HUES64 (cell line): ENCODE measurements around the gene SRCIN1.
"Not testable (repeated sequence)": the region's sequence is repeated elsewhere in the genome, so short reads cannot be mapped to it uniquely, and the experiment has no call there.

ENCODE experiments used
- H3K27ac ChIP-seq: 2 replicates; pipeline ENCODE4 v1.7.0; 2013; ENCODE audit warnings: low read depth, low read length, inconsistent platforms
- H3K27me3 ChIP-seq: 2 replicates; pipeline ENCODE4 v1.6.1; 2013; ENCODE audit warnings: mild to moderate bottlenecking, low read length; ENCODE audit not compliant: insufficient read depth
- H3K36me3 ChIP-seq: 2 replicates; pipeline ENCODE4 v1.6.1; 2013; ENCODE audit warnings: mild to moderate bottlenecking, low read length; ENCODE audit not compliant: insufficient read depth
- H3K4me1 ChIP-seq: 2 replicates; pipeline ENCODE4 v1.6.1; 2013; ENCODE audit warnings: mild to moderate bottlenecking, low read length, moderate library complexity; ENCODE audit not compliant: insufficient read depth
- H3K4me3 ChIP-seq: 2 replicates; pipeline ENCODE4 v1.5.1; 2013; ENCODE audit warnings: mild to moderate bottlenecking, low read length, moderate library complexity
- H3K9ac ChIP-seq: 2 replicates; pipeline ENCODE4 v1.6.1; 2013; ENCODE audit warnings: mild to moderate bottlenecking, low read depth, low read length
- H3K9me3 ChIP-seq: 2 replicates; pipeline ENCODE4 v1.6.1; 2013; ENCODE audit warnings: low read depth, low read length; ENCODE audit not compliant: insufficient read depth
- WGBS: fragments of 150-250, 120-280 bp; methylation state at CpG from one replicate; pipeline ENCODE4 v1.1.7; 2013; ENCODE audit warnings: missing lambda C conversion rate; 5-methylcytosine and 5-hydroxymethylcytosine counted together

SRCIN1 gene

GRCh38 chr17:38627957-38628356 is 22.2 kb upstream of the SRCIN1 start:
- H3K4me3 ChIP-seq = no peak overlapping the region
- 98% methylated on average over 2 of the region's 2 CpGs for WGBS
- peaks cover 2% of the 10 kb centered on the region; the same call in 1 of the 2 replicates for H3K27me3 ChIP-seq
- H3K9me3 ChIP-seq = no peaks in the 10 kb centered on the region
- H3K36me3 ChIP-seq = no peaks in the 10 kb centered on the region
- H3K9ac ChIP-seq = no peak overlapping the region
- H3K27ac ChIP-seq = no peak overlapping the region
- no peaks in the 10 kb centered on the region for H3K4me1 ChIP-seq

GRCh38 chr17:38626606-38627226 is 21.0 kb upstream of the SRCIN1 start:
- H3K9me3 ChIP-seq, H3K27ac ChIP-seq, H3K9ac ChIP-seq, H3K27me3 ChIP-seq, H3K4me3 ChIP-seq, H3K4me1 ChIP-seq, H3K36me3 ChIP-seq: not testable (repeated sequence)
- WGBS = 90% methylated on average over 5 of the region's 6 CpGs

GRCh38 chr17:38625482-38625881 is 19.7 kb upstream of the SRCIN1 start:
- Histone ChIP-seq H3K27ac (no peak overlapping the region), H3K9me3 (no peaks in the 10 kb centered on the region), H3K27me3 (peaks cover 2% of the 10 kb centered on the region; the same call in 1 of the 2 replicates), H3K4me1 (no peaks in the 10 kb centered on the region), H3K9ac (no peak overlapping the region), H3K4me3 (no peak overlapping the region), H3K36me3 (no peaks in the 10 kb centered on the region)

GRCh38 chr17:38624782-38625355 is 19.1 kb upstream of the SRCIN1 start:
- not testable (repeated sequence) for H3K27ac ChIP-seq, H3K9me3 ChIP-seq, H3K4me1 ChIP-seq, H3K36me3 ChIP-seq, H3K4me3 ChIP-seq, H3K9ac ChIP-seq, H3K27me3 ChIP-seq
- 96% methylated on average over 14 of the region's 14 CpGs for WGBS

- H3K4me3 ChIP-seq = no peak overlapping the region
- H3K4me1 ChIP-seq = no peaks in the 10 kb centered on the region
- H3K36me3 ChIP-seq = no peaks in the 10 kb centered on the region
- peaks cover 2% of the 10 kb centered on the region; the same call in 1 of the 2 replicates for H3K27me3 ChIP-seq
- WGBS = 96% methylated on average over 2 of the region's 2 CpGs
- no peak overlapping the region for H3K9ac ChIP-seq
- H3K27ac ChIP-seq = no peak overlapping the region
- H3K9me3 ChIP-seq = no peaks in the 10 kb centered on the region
These were observed 15.8 kb upstream of the SRCIN1 start for GRCh38 chr17:38621538-38621937.

GRCh38 chr17:38620551-38621277 is 15.0 kb upstream of the SRCIN1 start:
- H3K9me3 ChIP-seq = no peaks in the 10 kb centered on the region
- no peaks in the 10 kb centered on the region for H3K36me3 ChIP-seq
- no peak overlapping the region for H3K4me3 ChIP-seq
- no peak overlapping the region for H3K27ac ChIP-seq
- H3K4me1 ChIP-seq = no peaks in the 10 kb centered on the region
- peaks cover 2% of the 10 kb centered on the region; the same call in 1 of the 2 replicates for H3K27me3 ChIP-seq
- WGBS = 89% methylated on average over 12 of the region's 12 CpGs
- no peak overlapping the region for H3K9ac ChIP-seq

GRCh38 chr17:38619937-38620550 is 14.3 kb upstream of the SRCIN1 start:
- Histone ChIP-seq H3K9me3 (no peaks in the 10 kb centered on the region), H3K27ac (no peak overlapping the region), H3K27me3 (peaks cover 2% of the 10 kb centered on the region; the same call in 1 of the 2 replicates), H3K4me3 (no peak overlapping the region), H3K9ac (no peak overlapping the region), H3K36me3 (no peaks in the 10 kb centered on the region), H3K4me1 (no peaks in the 10 kb centered on the region)
- 68% methylated on average over 9 of the region's 9 CpGs for WGBS

GRCh38 chr17:38619451-38619795 is 13.7 kb upstream of the SRCIN1 start:
- no peaks in the 10 kb centered on the region for H3K27me3 ChIP-seq
- H3K9me3 ChIP-seq = no peaks in the 10 kb centered on the region
- H3K4me3 ChIP-seq = no peak overlapping the region
- no peak overlapping the region for H3K9ac ChIP-seq
- H3K36me3 ChIP-seq = no peaks in the 10 kb centered on the region
- WGBS = 89% methylated on average over 2 of the region's 2 CpGs
- no peak overlapping the region for H3K27ac ChIP-seq
- H3K4me1 ChIP-seq = no peaks in the 10 kb centered on the region

- Histone ChIP-seq H3K9ac (no peak overlapping the region), H3K9me3 (no peaks in the 10 kb centered on the region), H3K27ac (no peak overlapping the region), H3K4me3 (no peak overlapping the region), H3K36me3 (no peaks in the 10 kb centered on the region), H3K27me3 (no peaks in the 10 kb centered on the region), H3K4me1 (0 out of 2 replicates have a peak, but pooled peaks cover 6% of the 10 kb centered on the region)
- 94% methylated on average over 11 of the region's 11 CpGs for WGBS
These were observed 12.4 kb upstream of the SRCIN1 start for GRCh38 chr17:38617967-38618760.

GRCh38 chr17:38617074-38617860 is 11.5 kb upstream of the SRCIN1 start:
- Histone ChIP-seq H3K9me3 (no peaks in the 10 kb centered on the region), H3K4me1 (0 out of 2 replicates have a peak, but pooled peaks cover 6% of the 10 kb centered on the region), H3K27me3 (no peaks in the 10 kb centered on the region), H3K9ac (no peak overlapping the region), H3K27ac (no peak overlapping the region), H3K4me3 (no peak overlapping the region), H3K36me3 (no peaks in the 10 kb centered on the region)
- 81% methylated on average over 19 of the region's 19 CpGs for WGBS
